RWPE1 (cell line): ENCODE data around the gene ADAM12.
"Not testable (repeated sequence)": the region's sequence is repeated elsewhere in the genome, so short reads cannot be mapped to it uniquely, and the experiment has no call there.

Experiments used
- CTCF ChIA-PET: fragments of 350-600 bp; sonication (Branson Sonifier 250); formaldehyde crosslinking; extraction: SDS; loops from one replicate; lab custom pipeline; 2021; lab: Yijun Ruan, JAX
- POLR2A ChIA-PET: fragments of 400-600 bp; formaldehyde crosslinking; extraction: SDS; loops from one replicate; lab custom pipeline; 2020; ENCODE audit warnings: antibody characterized with exemption; ENCODE audit not compliant: low non-redundant PET; lab: Yijun Ruan, JAX
- DNase-seq: peaks from one replicate; pipeline ENCODE4 v3.0.0; 2012; ENCODE audit warnings: low spot score
- H3K27ac ChIP-seq: fragments of 450-650 bp; 2 replicates; pipeline ENCODE4 v1.5.1; 2017
- CTCF ChIP-seq: fragments of 450-650 bp; conservative IDR thresholded peaks from 2 replicates; pipeline ENCODE4 v1.5.1; 2017; ENCODE audit warnings: low read depth, mild to moderate bottlenecking

ADAM12 gene

GRCh38 chr10:126391192-126391885 lies 3.1 kb upstream of the ADAM12 start:
- CTCF ChIA-PET, result interaction anchor here (0.9 kb wide), 1 partner anchor 457 kb away, joined by 3 read pairs; no protein-coding TSS in a partner anchor
- no peak for TF ChIP-seq CTCF
- POLR2A ChIA-PET, result no interaction called here
- no peak overlapping the region for H3K27ac ChIP-seq
- DNase-seq, result no peak

GRCh38 chr10:126390324-126390723 lies 2.0 kb upstream of the ADAM12 start:
- DNase-seq, result no peak
- TF ChIP-seq CTCF, result no peak
- CTCF ChIA-PET, result no interaction called here
- POLR2A ChIA-PET, result no interaction called here
- H3K27ac ChIP-seq, result no peak overlapping the region

GRCh38 chr10:126387041-126387921 lies 996 bp downstream of the ADAM12 start:
- peak; percentile 44 for TF ChIP-seq CTCF
- ChIA-PET POLR2A (no interaction called here), CTCF (interaction anchor here (0.6 to 2.2 kb wide), 19 partner anchors 10 to 1682 kb away, joined by 3 to 8 read pairs (median 4); no protein-coding TSS in a partner anchor)
- no peak overlapping the region for H3K27ac ChIP-seq
- DNase-seq, result peak; percentile 62

GRCh38 chr10:126384269-126384873 lies 3.9 kb downstream of the ADAM12 start:
- TF ChIP-seq CTCF, result no peak
- no peak for DNase-seq
- no peak overlapping the region for H3K27ac ChIP-seq
- POLR2A ChIA-PET, result no interaction called here
- CTCF ChIA-PET, result interaction anchor here (0.7 kb wide), 1 partner anchor 452 kb away, joined by 5 read pairs; no protein-coding TSS in a partner anchor

- no peak overlapping the region for H3K27ac ChIP-seq
- ChIA-PET POLR2A (no interaction called here), CTCF (interaction anchor here (0.6 kb wide), 1 partner anchor 404 kb away, joined by 6 read pairs; no protein-coding TSS in a partner anchor)
- DNase-seq, result no peak
- TF ChIP-seq CTCF, result no peak
These were observed 7.8 kb downstream of the ADAM12 start for GRCh38 chr10:126380352-126381076.

- POLR2A ChIA-PET, result not testable (repeated sequence)
These were observed 9.1 kb downstream of the ADAM12 start for GRCh38 chr10:126379166-126379565.

More at GRCh38 chr10:126379166-126379565, 9.1 kb downstream of the ADAM12 start:
- CTCF ChIA-PET, H3K27ac ChIP-seq, DNase-seq: not testable (repeated sequence)
